Stomach (tissue), 9 donors: Measurements from ENCODE around the gene NCAPG. TPM values are rescaled to one million over a fixed set of nuclear protein-coding genes. Genes with fewer than 3 reads are reported as not detected.

ENCODE experiments used
- DNase-seq, 2 donors: peaks; one replicate each; pipeline versions ENCODE4 v3.0.0 to v3.0.0-alpha.2; 2013 to 2019
- H3K27ac ChIP-seq, 5 donors: fragments of 200-600 bp in 4 of 5; sonication (generic) in 4 of 5; one replicate each; pipeline ENCODE4 v1.5.1; 2013 to 2019; ENCODE audit warnings: mild to moderate bottlenecking in 1 of 5, moderate library complexity in 1 of 5
- H3K27me3 ChIP-seq, 3 donors: fragments of 200-600 bp; sonication (generic); one replicate each; pipeline ENCODE4 v1.5.1; 2017 to 2019; ENCODE audit warnings: mixed run types in 1 of 3
- H3K36me3 ChIP-seq, 4 donors: fragments of 200-600 bp; sonication (generic); 1 replicate in 3 of 4; 2 replicates in 1 of 4; pipeline ENCODE4 v1.5.1; 2016 to 2019
- H3K4me1 ChIP-seq, 4 donors: fragments of 200-600 bp; sonication (generic); one replicate each; pipeline ENCODE4 v1.5.1; 2016 to 2019
- H3K4me3 ChIP-seq, 4 donors: fragments of 200-600 bp; sonication (generic) in 3 of 4; one replicate each; pipeline ENCODE4 v1.5.1; 2016 to 2019; ENCODE audit warnings: mild to moderate bottlenecking in 1 of 4
- H3K9me3 ChIP-seq, 4 donors: fragments of 200-600 bp; sonication (generic); one replicate each; pipeline ENCODE4 v1.5.1; 2016 to 2019
- CTCF ChIP-seq, 7 experiments: fragments of 450-650 bp in 4 of 7; fragments of 200-600 bp in 3 of 7; sonication (generic) in 3 of 7; IDR thresholded peaks; one replicate each; pipeline ENCODE4 v1.5.1; 2016 to 2019; ENCODE audit warnings: antibody characterized with exemption in 7 of 7, control low read depth in 2 of 7, mild to moderate bottlenecking in 1 of 7
- EP300 ChIP-seq: sonication (generic); formaldehyde crosslinking; IDR thresholded peaks from one replicate; pipeline ENCODE4 v1.6.1; 2017; ENCODE audit warnings: antibody characterized with exemption
- POLR2A ChIP-seq, 4 donors: fragments of 450-650 bp; IDR thresholded peaks; one replicate each; pipeline ENCODE4 v1.6.1; 2016; ENCODE audit warnings: antibody characterized with exemption in 4 of 4, control low read depth in 2 of 4, mild to moderate bottlenecking in 1 of 4, moderate library complexity in 1 of 4
- POLR2AphosphoS5 ChIP-seq, 3 donors: sonication (generic); formaldehyde crosslinking; IDR thresholded peaks; one replicate each; pipeline ENCODE4 v1.6.1; 2016; ENCODE audit warnings: antibody characterized with exemption in 3 of 3
- WGBS, 5 donors: extraction: QIAGEN DNeasy Blood & Tissue Kit in 3 of 5; methylation state at CpG; one replicate each; pipeline versions ENCODE4 v1.1.5 to v1.1.7; 2013 to 2018; 5-methylcytosine and 5-hydroxymethylcytosine counted together
- intact Hi-C: fragments of 100-400 bp; cut with DNase I; formaldehyde crosslinking; loops from one replicate; pipeline ENCODE4 v1.15.1; 2023; ENCODE audit warnings: low total_unique reads
- polyA plus RNA-seq, 3 donors: library from polyadenylated mRNA; stranded (reverse); fragments of 200-250 nt; gene quantifications; one replicate each; pipeline ENCODE4 v1.2.3, GENCODE V29; 2013
- total RNA-seq, 5 donors: library from RNA; depleted of rRNA; stranded (reverse); fragments of >200 nt; gene quantifications; one replicate each; pipeline versions ENCODE4 v1.1.0 to v1.2.3, GENCODE V29; 2014 to 2016
- donor health status: healthy with polysubstance abuse.
- donor health status: Bipolar disorder and iron deficiency.
- donor health status: healthy.

The NCAPG gene
- total and polyA plus RNA-seq, 8 donors, result 0.61 to 16.3 (median 4.5) TPM

DNA sequence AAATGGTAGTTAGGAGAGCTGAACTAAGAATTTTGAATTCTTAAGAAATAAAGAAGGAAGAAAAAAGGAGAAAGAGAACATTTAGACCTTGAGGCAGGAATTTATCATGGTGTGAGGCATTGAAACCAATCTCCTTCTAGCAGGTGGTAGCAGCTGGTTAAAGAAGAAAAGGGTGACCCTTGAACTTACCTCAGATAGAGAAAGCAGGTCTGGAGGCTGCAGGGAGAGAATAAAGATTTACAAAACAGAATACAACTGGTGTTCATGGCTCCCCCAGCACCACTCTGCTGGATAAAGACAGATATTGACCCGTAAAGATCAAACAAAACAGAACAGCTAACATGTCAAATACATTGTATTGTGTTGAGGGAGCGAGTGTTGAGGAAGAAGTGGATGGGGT, 56.0 kb downstream of the NCAPG start:
- Histone ChIP-seq H3K27ac (no peak overlapping the region), H3K36me3 (peaks cover 0 to 8% (median 0%) of the 10 kb centered on the region in 4 donors), H3K9me3 (peaks cover 0 to 10% (median 6%) of the 10 kb centered on the region in 4 donors), H3K4me1 (no peaks in the 10 kb centered on the region), H3K4me3 (no peak overlapping the region), H3K27me3 (no peaks in the 10 kb centered on the region)
- 53 to 78% (median 76%) methylated on average over 2 of the region's 2 CpGs for WGBS, 5 donors
- no peak for DNase-seq
- intact Hi-C loops, result no loop called here
- TF ChIP-seq EP300 (no peak), POLR2A (IDR thresholded peaks at IDR 0.05) (no peak), POLR2AphosphoS5 (IDR thresholded peaks at IDR 0.05) (no peak), CTCF (IDR thresholded peaks at IDR 0.05) (no peak)

DNA sequence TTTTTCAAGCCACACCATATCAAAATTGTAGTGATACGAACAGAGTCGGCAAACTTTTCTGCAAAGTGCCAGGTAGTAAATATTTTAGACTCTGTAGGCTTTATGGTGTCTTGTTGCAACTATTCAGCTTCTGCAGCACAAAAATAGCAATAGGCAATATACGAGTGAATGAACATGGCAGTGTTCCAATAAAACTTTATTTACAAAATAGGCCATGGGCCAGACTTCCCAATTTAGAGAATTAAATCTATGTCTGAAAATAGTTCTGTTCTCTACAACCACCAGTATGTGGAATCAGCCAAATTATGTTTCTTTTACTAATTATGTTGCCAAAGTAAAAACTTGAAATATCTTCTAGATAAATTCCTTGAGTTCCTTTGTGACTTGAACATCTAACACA, 56.5 kb downstream of the NCAPG start:
- intact Hi-C loops, result no loop called here
- DNase-seq, result no peak
- Histone ChIP-seq H3K27me3 (no peaks in the 10 kb centered on the region), H3K9me3 (peaks cover 0 to 5% (median 1%) of the 10 kb centered on the region in 4 donors), H3K27ac (no peak overlapping the region), H3K36me3 (peaks cover 0 to 8% (median 0%) of the 10 kb centered on the region in 4 donors), H3K4me3 (no peak overlapping the region), H3K4me1 (no peaks in the 10 kb centered on the region)
- WGBS, 5 donors, result 67 to 76% (median 75%) methylated on average over 3 of the region's 3 CpGs
- TF ChIP-seq CTCF (IDR thresholded peaks at IDR 0.05) (no peak), POLR2AphosphoS5 (IDR thresholded peaks at IDR 0.05) (no peak), POLR2A (IDR thresholded peaks at IDR 0.05) (no peak), EP300 (no peak)

- no peak for TF ChIP-seq CTCF (IDR thresholded peaks at IDR 0.05)
- Histone ChIP-seq H3K27me3 (no peaks in the 10 kb centered on the region), H3K9me3 (no peaks in the 10 kb centered on the region), H3K27ac (no peak overlapping the region), H3K36me3 (peaks cover 0 to under 1% (median 0%) of the 10 kb centered on the region in 4 donors), H3K4me3 (no peak overlapping the region), H3K4me1 (no peaks in the 10 kb centered on the region)
- DNase-seq, result no peak
- intact Hi-C loops, result no loop called here
- 64 to 78% (median 68%) methylated on average over 2 of the region's 2 CpGs for WGBS, 5 donors
Measured at GRCh38 chr4:17869327-17869726, 58.5 kb downstream of the NCAPG start.

DNA sequence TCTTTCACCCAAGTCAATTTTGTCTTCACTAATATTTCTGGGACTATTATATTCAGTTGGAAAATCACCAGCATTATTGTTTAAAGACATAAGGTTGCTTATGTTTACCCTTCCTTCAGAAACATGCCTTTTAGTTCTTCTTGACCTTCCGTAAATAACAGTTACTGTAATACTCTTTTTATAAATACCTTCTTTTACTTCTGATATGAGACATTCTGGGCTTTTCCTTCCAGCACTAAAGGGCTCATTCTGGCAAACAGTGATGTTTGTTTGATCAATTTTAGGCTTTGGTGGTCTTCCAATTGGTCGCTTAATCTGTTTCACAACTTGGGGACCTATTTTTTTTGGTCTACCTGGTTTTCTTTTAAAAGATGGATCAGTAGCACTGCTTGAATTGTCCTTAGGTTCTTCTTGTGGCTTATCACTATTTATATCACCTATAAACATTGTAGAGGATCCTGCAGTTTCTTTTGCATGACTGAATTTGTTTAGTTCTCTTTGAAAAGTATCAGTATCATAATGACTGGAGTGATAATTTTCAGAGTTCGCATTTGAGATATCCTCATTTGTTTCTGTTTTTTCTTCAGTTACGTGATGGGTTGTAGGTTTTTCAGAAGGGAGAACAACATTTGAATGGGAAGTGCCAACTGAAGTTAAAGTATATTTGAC, 64.8 kb downstream of the NCAPG start:
- DNase-seq, result no peak
- Histone ChIP-seq H3K27me3 (no peaks in the 10 kb centered on the region), H3K4me3 (no peak overlapping the region), H3K4me1 (no peaks in the 10 kb centered on the region), H3K9me3 (no peaks in the 10 kb centered on the region), H3K27ac (no peak overlapping the region), H3K36me3 (no peaks in the 10 kb centered on the region)
- intact Hi-C loops, result no loop called here
- TF ChIP-seq EP300 (no peak), CTCF (IDR thresholded peaks at IDR 0.05) (no peak), POLR2A (IDR thresholded peaks at IDR 0.05) (no peak), POLR2AphosphoS5 (IDR thresholded peaks at IDR 0.05) (no peak)
- WGBS, 5 donors, result 88 to 94% (median 92%) methylated on average over 4 of the region's 4 CpGs
